HEK293T (cell line): Measurements from ENCODE around the gene CPN1.
A peak's percentile ranks its signal among the peaks of the same experiment; 100 is the strongest.

Experiments used
- CTCF ChIA-PET: fragments of 350-600 bp; formaldehyde crosslinking; extraction: SDS; loops from one replicate; lab custom pipeline; 2021; ENCODE audit warnings: antibody characterized with exemption, inconsistent platforms; lab: Yijun Ruan, JAX
- POLR2A ChIA-PET: fragments of 350-600 bp; formaldehyde crosslinking; extraction: SDS; loops from one replicate; lab custom pipeline; 2020; ENCODE audit warnings: antibody characterized with exemption, inconsistent platforms; lab: Yijun Ruan, JAX
- DNase-seq: peaks from one replicate; pipeline ENCODE4 v3.0.0; 2012; ENCODE audit warnings: mixed read lengths; ENCODE audit errors: extremely low spot score
- ARNT ChIP-seq: fragments of 450-650 bp; IDR thresholded peaks from 2 replicates; pipeline ENCODE4 v1.6.1; 2017; ENCODE audit warnings: mild to moderate bottlenecking
- BHLHE40 ChIP-seq: fragments of 450-650 bp; IDR thresholded peaks from 2 replicates; pipeline ENCODE4 v1.6.1; 2016; ENCODE audit warnings: mild to moderate bottlenecking, moderate library complexity, borderline replicate concordance
- CTBP1 ChIP-seq: fragments of 450-650 bp; IDR thresholded peaks from 2 replicates; pipeline ENCODE4 v1.6.1; 2016; ENCODE audit warnings: borderline replicate concordance
- ELF4 ChIP-seq: fragments of 450-650 bp; IDR thresholded peaks from 2 replicates; pipeline ENCODE4 v1.6.1; 2017; ENCODE audit warnings: antibody characterized with exemption
- FOXA1 ChIP-seq: fragments of 450-650 bp; IDR thresholded peaks from 2 replicates; pipeline ENCODE4 v1.6.1; 2016; ENCODE audit warnings: mild to moderate bottlenecking
- FOXK2 ChIP-seq: fragments of 450-650 bp; IDR thresholded peaks from 2 replicates; pipeline ENCODE4 v1.6.1; 2016; ENCODE audit warnings: mild to moderate bottlenecking
- FOXM1 ChIP-seq: fragments of 450-650 bp; IDR thresholded peaks from 2 replicates; pipeline ENCODE4 v1.6.1; 2017; ENCODE audit warnings: mild to moderate bottlenecking, borderline replicate concordance
- HDGF ChIP-seq: fragments of 450-650 bp; IDR thresholded peaks from 2 replicates; pipeline ENCODE4 v1.6.1; 2017; ENCODE audit warnings: antibody characterized with exemption, borderline replicate concordance
- L3MBTL2 ChIP-seq: fragments of 450-650 bp; conservative IDR thresholded peaks from 2 replicates; pipeline ENCODE4 v1.6.1; 2016; ENCODE audit warnings: mild to moderate bottlenecking
- LEF1 ChIP-seq: fragments of 450-650 bp; IDR thresholded peaks from 2 replicates; pipeline ENCODE4 v1.6.1; 2017; ENCODE audit warnings: mild to moderate bottlenecking, borderline replicate concordance
- NFRKB ChIP-seq: fragments of 450-650 bp; IDR thresholded peaks from 2 replicates; pipeline ENCODE4 v1.6.1; 2016; ENCODE audit warnings: mild to moderate bottlenecking, moderate library complexity
- SP1 ChIP-seq: fragments of 450-650 bp; IDR thresholded peaks from 2 replicates; pipeline ENCODE4 v1.6.1; 2017
- SUZ12 ChIP-seq: fragments of 450-650 bp; IDR thresholded peaks from 2 replicates; pipeline ENCODE4 v1.6.1; 2016; ENCODE audit warnings: mild to moderate bottlenecking
- TARDBP ChIP-seq: fragments of 450-650 bp; IDR thresholded peaks from 2 replicates; pipeline ENCODE4 v1.6.1; 2016
- ZNF384 ChIP-seq: fragments of 450-650 bp; IDR thresholded peaks from 2 replicates; pipeline ENCODE4 v1.6.1; 2016
- TF ChIP-seq, protein P1 (sequence below): fragments of 450-650 bp; IDR thresholded peaks from 2 replicates; pipeline ENCODE4 v1.6.1; 2016

CPN1 gene

DNA sequence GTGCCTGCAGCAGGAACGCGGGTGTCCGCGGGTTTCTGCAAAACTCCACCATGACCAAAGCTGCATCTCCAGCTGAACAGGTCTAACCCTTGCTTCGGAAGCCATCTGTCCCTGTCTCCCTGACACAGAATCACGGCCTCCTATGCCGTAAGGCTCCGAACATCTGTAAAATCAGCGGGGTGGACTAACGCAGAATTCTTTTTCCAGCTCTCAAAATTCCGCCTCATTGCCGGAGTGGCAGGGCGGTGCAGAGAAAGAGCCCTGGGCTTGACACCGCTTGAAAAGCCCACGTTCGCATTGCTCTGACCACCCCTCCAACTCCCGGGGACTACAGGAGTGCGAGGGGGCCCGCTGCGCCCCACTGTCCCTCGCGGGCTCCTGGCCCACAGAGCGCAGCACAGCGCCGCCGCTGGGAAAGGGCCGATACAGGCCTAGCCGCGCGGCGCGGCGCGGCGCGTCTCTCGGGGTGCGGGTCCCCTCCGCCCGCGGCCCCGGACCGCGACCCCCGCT is 72.3 kb downstream of the CPN1 start:
- POLR2A ChIA-PET, result interaction anchor here (1.1 to 1.9 kb wide), 6 partner anchors 9 to 96 kb away, joined by 3 to 7 read pairs (median 5); no protein-coding TSS in a partner anchor
- TF ChIP-seq FOXK2 (no peak), CTBP1 (no peak), NFRKB (no peak), HDGF (no peak), FOXA1 (no peak), SP1 (no peak), ZNF384 (no peak), FOXM1 (no peak), TARDBP (no peak), BHLHE40 (no peak)
- TF ChIP-seq, protein P1, sequence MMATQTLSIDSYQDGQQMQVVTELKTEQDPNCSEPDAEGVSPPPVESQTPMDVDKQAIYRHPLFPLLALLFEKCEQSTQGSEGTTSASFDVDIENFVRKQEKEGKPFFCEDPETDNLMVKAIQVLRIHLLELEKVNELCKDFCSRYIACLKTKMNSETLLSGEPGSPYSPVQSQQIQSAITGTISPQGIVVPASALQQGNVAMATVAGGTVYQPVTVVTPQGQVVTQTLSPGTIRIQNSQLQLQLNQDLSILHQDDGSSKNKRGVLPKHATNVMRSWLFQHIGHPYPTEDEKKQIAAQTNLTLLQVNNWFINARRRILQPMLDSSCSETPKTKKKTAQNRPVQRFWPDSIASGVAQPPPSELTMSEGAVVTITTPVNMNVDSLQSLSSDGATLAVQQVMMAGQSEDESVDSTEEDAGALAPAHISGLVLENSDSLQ, result no peak; the same call in 1 of the 2 replicates
- CTCF ChIA-PET, result interaction anchor here (0.5 to 4.1 kb wide), 18 partner anchors 7 to 164 kb away, joined by 3 to 40 read pairs (median 4); no protein-coding TSS in a partner anchor
- peak; percentile 42 for DNase-seq

DNA sequence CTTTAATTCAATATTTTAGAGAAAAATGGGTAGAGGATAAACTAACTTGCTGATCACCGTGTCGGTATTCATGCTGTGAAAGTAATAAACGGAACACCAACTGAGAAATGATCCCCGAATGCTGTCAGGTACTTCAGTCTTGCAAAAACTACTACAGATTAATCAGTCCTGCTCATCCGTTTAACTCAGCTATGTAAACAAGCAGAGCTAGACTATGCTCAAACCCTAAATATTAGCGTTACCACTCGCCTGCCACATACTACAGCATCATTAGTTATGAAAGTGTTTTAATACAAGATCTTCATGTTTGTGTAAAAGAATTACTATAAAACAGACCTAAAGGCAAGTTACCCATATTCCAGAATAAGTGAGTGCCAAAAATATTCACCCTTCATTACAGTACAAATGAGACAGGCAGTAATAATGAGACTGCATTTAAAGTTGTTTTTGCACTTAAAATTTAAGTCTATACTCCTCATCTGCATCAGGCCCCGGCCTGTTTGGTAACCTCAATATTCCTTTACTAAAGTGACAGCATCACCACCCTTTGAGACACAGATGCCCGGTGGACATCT is 72.9 kb downstream of the CPN1 start:
- CTCF ChIA-PET, result interaction anchor here (0.5 to 4.1 kb wide), 17 partner anchors 10 to 163 kb away, joined by 3 to 40 read pairs (median 4); no protein-coding TSS in a partner anchor
- TF ChIP-seq LEF1 (no peak), BHLHE40 (no peak), ARNT (no peak), ELF4 (no peak), SP1 (no peak), FOXA1 (no peak), CTBP1 (no peak), FOXM1 (no peak), HDGF (no peak), TARDBP (no peak), ZNF384 (no peak), SUZ12 (no peak), L3MBTL2 (no peak), FOXK2 (no peak), NFRKB (no peak)
- TF ChIP-seq, protein P1, result no peak; the same call in 1 of the 2 replicates
- POLR2A ChIA-PET, result interaction anchor here (0.5 to 1.9 kb wide), 6 partner anchors 9 to 95 kb away, joined by 3 to 7 read pairs (median 4); no protein-coding TSS in a partner anchor
- DNase-seq, result no peak

DNA sequence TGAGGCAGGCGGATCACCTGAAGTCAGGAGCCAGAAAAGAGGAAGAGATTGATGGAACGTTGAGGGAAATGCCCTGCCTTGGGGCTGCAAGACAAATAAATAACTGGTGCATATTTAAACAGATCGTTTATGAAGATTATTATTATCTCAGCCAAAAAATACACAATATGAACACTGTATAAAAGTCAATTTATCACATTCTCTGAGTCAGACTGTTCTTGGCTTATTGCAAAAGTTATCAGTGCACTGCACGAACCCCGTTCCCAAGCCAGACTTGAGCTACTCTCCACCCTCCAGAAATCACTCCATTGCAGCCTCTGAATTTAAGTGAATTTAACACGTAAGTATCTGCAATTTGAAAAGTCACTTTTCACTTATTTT is 73.5 kb downstream of the CPN1 start:
- no peak for DNase-seq
- ChIA-PET CTCF (interaction anchor here (0.6 to 4.1 kb wide), 7 partner anchors 11 to 162 kb away, joined by 3 to 40 read pairs (median 6); no protein-coding TSS in a partner anchor), POLR2A (interaction anchor here (0.5 to 1.9 kb wide), 5 partner anchors 8 to 178 kb away, joined by 3 to 7 read pairs (median 4); partner anchors contain the start of gene ERLIN1)
- no peak for TF ChIP-seq CTBP1
- no peak for TF ChIP-seq ZNF384
- TF ChIP-seq L3MBTL2, result no peak
- no peak for TF ChIP-seq SUZ12
- no peak for TF ChIP-seq FOXA1
- TF ChIP-seq ARNT, result no peak
- no peak for TF ChIP-seq TARDBP
- TF ChIP-seq SP1, result no peak
- TF ChIP-seq LEF1, result no peak
- no peak for TF ChIP-seq NFRKB
- TF ChIP-seq, protein P1, result no peak
- no peak for TF ChIP-seq BHLHE40
- no peak for TF ChIP-seq ELF4

DNA sequence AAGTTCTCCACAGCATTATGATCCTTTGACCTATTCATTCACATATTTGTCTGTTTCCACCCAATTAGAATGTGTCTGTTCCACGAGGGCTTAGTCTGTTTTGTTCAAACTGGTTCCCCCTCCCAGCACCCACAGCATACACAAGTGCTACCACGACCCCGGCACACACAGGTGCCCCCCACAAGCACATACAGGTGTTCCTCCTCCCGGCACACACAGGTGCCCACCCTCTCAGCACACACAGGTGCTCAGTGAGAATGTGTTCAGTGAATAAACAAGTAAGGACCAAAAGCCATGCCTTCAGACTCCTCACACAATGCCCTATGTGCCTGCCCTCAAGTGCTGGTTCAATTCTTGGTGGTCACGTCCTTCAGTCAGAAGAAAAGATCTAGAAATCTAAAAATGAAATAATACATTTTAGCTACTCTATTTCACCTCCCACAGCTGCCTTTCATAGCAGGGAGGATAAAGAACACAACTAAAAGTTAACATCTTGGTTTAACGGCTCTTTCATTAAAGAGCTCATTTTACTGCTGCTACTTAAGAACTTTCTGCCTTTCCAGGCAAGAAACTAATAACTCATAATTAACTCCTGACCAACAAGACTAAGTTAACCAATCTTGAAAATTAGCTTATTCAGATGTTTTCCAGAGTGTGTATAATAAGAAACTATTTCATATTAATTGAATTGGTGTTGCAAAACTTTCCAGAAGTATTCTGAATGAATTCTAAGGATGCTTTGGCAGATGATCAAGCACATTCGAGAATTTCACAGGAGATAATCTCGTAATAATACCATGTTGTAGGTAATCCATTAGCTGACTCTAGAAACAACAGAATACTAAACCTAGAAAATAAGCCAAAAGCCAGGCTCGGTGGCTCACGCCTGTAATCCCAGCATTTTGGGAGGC is 74.2 kb downstream of the CPN1 start:
- POLR2A ChIA-PET, result interaction anchor here (0.8 to 1.9 kb wide), 3 partner anchors 8 to 179 kb away, joined by 3 to 7 read pairs (median 4); partner anchors contain the start of gene ERLIN1
- CTCF ChIA-PET, result interaction anchor here (0.6 to 4.1 kb wide), 3 partner anchors 10 to 162 kb away, joined by 4 to 40 read pairs (median 4); no protein-coding TSS in a partner anchor

More for the DNA sequence above, 74.2 kb downstream of the CPN1 start:
- no peak for DNase-seq
- no peak for TF ChIP-seq SUZ12
- TF ChIP-seq ZNF384, result no peak
- no peak for TF ChIP-seq ARNT
- TF ChIP-seq L3MBTL2, result no peak
- no peak for TF ChIP-seq FOXM1
- TF ChIP-seq LEF1, result no peak
- TF ChIP-seq ELF4, result no peak
- no peak for TF ChIP-seq FOXA1
- no peak for TF ChIP-seq FOXK2
- no peak for TF ChIP-seq CTBP1
- no peak for TF ChIP-seq HDGF
- TF ChIP-seq NFRKB, result no peak
- no peak for TF ChIP-seq SP1
- TF ChIP-seq BHLHE40, result no peak
